ENCODE results near the gene CPE.

- TF ChIP-seq CTCF (IDR thresholded peaks at IDR 0.05) (no peak), EZH2 (IDR thresholded peaks at IDR 0.05) (no peak)
Observed at GRCh38 chr4:165516281-165516833, 137.5 kb downstream of the CPE start.
